ENCODE results near the gene REC114.

The REC114 gene

GRCh38 chr15:73558529-73558928 is 115.6 kb downstream of the REC114 start:
- POLR2A ChIA-PET = no interaction called here
- CTCF ChIA-PET = no interaction called here
- TF ChIP-seq TARDBP (IDR thresholded peaks at IDR 0.05) (no peak), FOXK2 (IDR thresholded peaks at IDR 0.05) (no peak), ZNF384 (IDR thresholded peaks at IDR 0.05) (no peak), CTBP1 (IDR thresholded peaks at IDR 0.05; ENCODE audit: borderline replicate concordance) (no peak), HDGF (IDR thresholded peaks at IDR 0.05; ENCODE audit: borderline replicate concordance) (no peak), ARNT (IDR thresholded peaks at IDR 0.05) (no peak), ELF4 (IDR thresholded peaks at IDR 0.05) (no peak), SUZ12 (IDR thresholded peaks at IDR 0.05) (no peak), FOXM1 (IDR thresholded peaks at IDR 0.05; ENCODE audit: borderline replicate concordance) (no peak), L3MBTL2 (conservative IDR thresholded peaks at IDR 0.05) (no peak), BHLHE40 (IDR thresholded peaks at IDR 0.05; ENCODE audit: borderline replicate concordance) (no peak), FOXA1 (IDR thresholded peaks at IDR 0.05) (no peak)
- DNase-seq (ENCODE audit: extremely low spot score) = no peak

DNA sequence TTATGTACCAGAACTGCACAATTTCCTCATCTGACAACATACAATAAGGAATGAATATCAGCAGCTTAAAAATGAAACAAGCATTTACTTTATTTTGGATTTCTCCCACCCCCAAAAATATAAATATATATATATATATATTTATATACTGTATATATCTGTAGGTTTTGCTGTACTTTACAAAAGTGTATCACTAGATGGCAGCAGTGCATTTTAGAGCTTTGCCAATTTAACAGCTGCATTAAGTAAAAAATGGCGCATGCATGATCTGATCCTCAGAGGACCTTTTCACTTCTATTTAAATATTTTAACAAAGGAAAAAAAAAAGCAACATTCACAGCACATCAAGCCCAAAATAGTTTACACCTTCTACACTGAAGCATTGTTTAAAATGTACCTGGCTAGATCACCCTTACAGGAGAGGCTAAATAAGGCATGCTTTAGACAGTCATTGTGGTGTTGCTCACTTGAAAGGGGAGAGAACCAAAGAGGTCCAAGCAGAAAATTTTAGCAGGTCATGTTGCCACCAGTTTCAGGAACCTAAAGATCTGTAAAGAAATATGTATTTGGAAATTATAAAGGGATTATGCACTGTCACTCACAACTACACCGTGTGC is 117.6 kb downstream of the REC114 start:
- DNase-seq (ENCODE audit: extremely low spot score) = peak; percentile 24
- no peak for TF ChIP-seq ELF4 (IDR thresholded peaks at IDR 0.05)
- TF ChIP-seq L3MBTL2 (conservative IDR thresholded peaks at IDR 0.05) = no peak
- TF ChIP-seq BHLHE40 (IDR thresholded peaks at IDR 0.05; ENCODE audit: borderline replicate concordance) = no peak
- TF ChIP-seq LEF1 (IDR thresholded peaks at IDR 0.05; ENCODE audit: borderline replicate concordance) = no peak
- TF ChIP-seq NFRKB (IDR thresholded peaks at IDR 0.05) = no peak
- TF ChIP-seq FOXK2 (IDR thresholded peaks at IDR 0.05) = no peak
- no peak for TF ChIP-seq HDGF (IDR thresholded peaks at IDR 0.05; ENCODE audit: borderline replicate concordance)
- no peak for TF ChIP-seq SUZ12 (IDR thresholded peaks at IDR 0.05)
- TF ChIP-seq ZNF384 (IDR thresholded peaks at IDR 0.05) = no peak
- no peak for TF ChIP-seq SP1 (IDR thresholded peaks at IDR 0.05)
- no peak for TF ChIP-seq FOXA1 (IDR thresholded peaks at IDR 0.05)
- TF ChIP-seq CTBP1 (IDR thresholded peaks at IDR 0.05; ENCODE audit: borderline replicate concordance) = no peak
- no peak for TF ChIP-seq PKNOX1 (IDR thresholded peaks at IDR 0.05)
- TF ChIP-seq TARDBP (IDR thresholded peaks at IDR 0.05) = no peak
- TF ChIP-seq FOXM1 (IDR thresholded peaks at IDR 0.05; ENCODE audit: borderline replicate concordance) = no peak
- ChIA-PET CTCF (interaction anchor here (0.6 to 1.8 kb wide), 9 partner anchors 10 to 255 kb away, joined by 3 to 19 read pairs (median 4); no protein-coding TSS in a partner anchor), POLR2A (interaction anchor here (1.1 kb wide), 1 partner anchor 71 kb away, joined by 8 read pairs; no protein-coding TSS in a partner anchor)

- POLR2A ChIA-PET = no interaction called here
Observed at GRCh38 chr15:73564255-73564654, 121.3 kb downstream of the REC114 start.

GRCh38 chr15:73567020-73567419 is 124.1 kb downstream of the REC114 start:
- ChIA-PET POLR2A (interaction anchor here (1.5 kb wide), 1 partner anchor 66 kb away, joined by 5 read pairs; the partner anchor contains the start of gene NPTN), CTCF (no interaction called here)
- no peak for TF ChIP-seq ZNF384 (IDR thresholded peaks at IDR 0.05)
- TF ChIP-seq FOXA1 (IDR thresholded peaks at IDR 0.05) = no peak
- no peak for TF ChIP-seq ELF4 (IDR thresholded peaks at IDR 0.05)
- no peak for TF ChIP-seq HDGF (IDR thresholded peaks at IDR 0.05; ENCODE audit: borderline replicate concordance)
- TF ChIP-seq LEF1 (IDR thresholded peaks at IDR 0.05; ENCODE audit: borderline replicate concordance) = no peak
- no peak for TF ChIP-seq TARDBP (IDR thresholded peaks at IDR 0.05)
- no peak for TF ChIP-seq PKNOX1 (IDR thresholded peaks at IDR 0.05)
- no peak for TF ChIP-seq L3MBTL2 (conservative IDR thresholded peaks at IDR 0.05)
- no peak for TF ChIP-seq SUZ12 (IDR thresholded peaks at IDR 0.05)
- no peak for TF ChIP-seq ARNT (IDR thresholded peaks at IDR 0.05)
- TF ChIP-seq CTBP1 (IDR thresholded peaks at IDR 0.05; ENCODE audit: borderline replicate concordance) = no peak
- TF ChIP-seq FOXM1 (IDR thresholded peaks at IDR 0.05; ENCODE audit: borderline replicate concordance) = no peak
- no peak for TF ChIP-seq BHLHE40 (IDR thresholded peaks at IDR 0.05; ENCODE audit: borderline replicate concordance)
- TF ChIP-seq SP1 (IDR thresholded peaks at IDR 0.05) = no peak
- no peak for TF ChIP-seq FOXK2 (IDR thresholded peaks at IDR 0.05)
- no peak for TF ChIP-seq NFRKB (IDR thresholded peaks at IDR 0.05)
- DNase-seq (ENCODE audit: extremely low spot score) = no peak

More at GRCh38 chr15:73564255-73564654, 121.3 kb downstream of the REC114 start:
- DNase-seq (ENCODE audit: extremely low spot score) = no peak
- CTCF ChIA-PET = no interaction called here
- TF ChIP-seq ELF4 (IDR thresholded peaks at IDR 0.05) (no peak), LEF1 (IDR thresholded peaks at IDR 0.05; ENCODE audit: borderline replicate concordance) (no peak), NFRKB (IDR thresholded peaks at IDR 0.05) (no peak), SP1 (IDR thresholded peaks at IDR 0.05) (no peak), HDGF (IDR thresholded peaks at IDR 0.05; ENCODE audit: borderline replicate concordance) (no peak), PKNOX1 (IDR thresholded peaks at IDR 0.05) (no peak), ARNT (IDR thresholded peaks at IDR 0.05) (no peak), BHLHE40 (IDR thresholded peaks at IDR 0.05; ENCODE audit: borderline replicate concordance) (no peak), CTBP1 (IDR thresholded peaks at IDR 0.05; ENCODE audit: borderline replicate concordance) (no peak), FOXK2 (IDR thresholded peaks at IDR 0.05) (no peak), TARDBP (IDR thresholded peaks at IDR 0.05) (no peak), FOXM1 (IDR thresholded peaks at IDR 0.05; ENCODE audit: borderline replicate concordance) (no peak), ZNF384 (IDR thresholded peaks at IDR 0.05) (no peak), FOXA1 (IDR thresholded peaks at IDR 0.05) (no peak), SUZ12 (IDR thresholded peaks at IDR 0.05) (no peak), L3MBTL2 (conservative IDR thresholded peaks at IDR 0.05) (no peak)

DNA sequence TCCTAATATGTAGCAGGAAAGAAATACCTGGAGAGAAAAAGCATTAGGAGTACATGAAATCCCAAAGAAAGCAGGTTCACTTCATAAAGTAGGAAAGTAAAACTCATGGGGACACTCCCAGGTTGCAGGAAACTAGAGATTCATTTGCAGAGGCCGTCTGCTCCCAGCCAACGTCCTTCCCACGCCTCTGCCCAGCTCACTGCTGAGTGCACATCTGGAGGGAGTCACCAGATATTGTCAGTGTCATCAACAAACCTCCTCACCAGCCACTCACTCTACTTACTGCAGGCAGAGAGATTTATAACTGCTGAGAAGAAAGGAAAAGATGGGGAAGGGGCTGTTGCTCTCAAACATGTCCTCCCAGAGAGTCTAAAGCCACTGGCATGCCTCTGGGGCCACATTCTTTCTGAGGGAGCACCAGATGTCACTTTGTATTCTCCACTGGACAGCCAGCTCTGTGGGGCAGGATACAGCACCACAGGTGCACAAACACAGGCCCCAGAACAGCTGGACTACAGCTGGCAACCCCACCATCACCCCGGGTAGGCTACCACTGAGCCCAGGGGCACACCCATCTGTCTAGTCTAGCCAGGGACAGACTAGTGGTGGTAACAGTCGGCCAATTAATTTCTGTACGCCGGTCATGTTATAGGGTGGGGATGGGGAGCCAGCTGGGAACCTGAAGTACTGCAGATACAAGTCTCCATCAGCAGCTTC is 125.8 kb downstream of the REC114 start:
- TF ChIP-seq SP1 (IDR thresholded peaks at IDR 0.05) = no peak
- TF ChIP-seq ARNT (IDR thresholded peaks at IDR 0.05) = no peak
- no peak for TF ChIP-seq L3MBTL2 (conservative IDR thresholded peaks at IDR 0.05)
- no peak for TF ChIP-seq FOXK2 (IDR thresholded peaks at IDR 0.05)
- TF ChIP-seq ZNF384 (IDR thresholded peaks at IDR 0.05) = no peak
- TF ChIP-seq PKNOX1 (IDR thresholded peaks at IDR 0.05) = no peak
- no peak for TF ChIP-seq HDGF (IDR thresholded peaks at IDR 0.05; ENCODE audit: borderline replicate concordance)
- no peak for TF ChIP-seq CTBP1 (IDR thresholded peaks at IDR 0.05; ENCODE audit: borderline replicate concordance)
- no peak for TF ChIP-seq BHLHE40 (IDR thresholded peaks at IDR 0.05; ENCODE audit: borderline replicate concordance)
- TF ChIP-seq FOXA1 (IDR thresholded peaks at IDR 0.05) = no peak
- no peak for TF ChIP-seq NFRKB (IDR thresholded peaks at IDR 0.05)
- no peak for TF ChIP-seq SUZ12 (IDR thresholded peaks at IDR 0.05)
- TF ChIP-seq FOXM1 (IDR thresholded peaks at IDR 0.05; ENCODE audit: borderline replicate concordance) = no peak
- CTCF ChIA-PET = interaction anchor here (1.4 to 3.0 kb wide), 2 partner anchors 67 to 131 kb away, joined by 6 to 11 read pairs; no protein-coding TSS in a partner anchor
- POLR2A ChIA-PET = interaction anchor here (1.0 to 1.2 kb wide), 2 partner anchors 64 to 66 kb away, joined by 4 to 6 read pairs; partner anchors contain the start of gene NPTN
- no peak for DNase-seq (ENCODE audit: extremely low spot score)

All from HEK293T (cell line).